ENCODE data around the gene AKAP9.
"Not testable (repeated sequence)": the region's sequence is repeated elsewhere in the genome, so short reads cannot be mapped to it uniquely, and the experiment has no call there.

DNA sequence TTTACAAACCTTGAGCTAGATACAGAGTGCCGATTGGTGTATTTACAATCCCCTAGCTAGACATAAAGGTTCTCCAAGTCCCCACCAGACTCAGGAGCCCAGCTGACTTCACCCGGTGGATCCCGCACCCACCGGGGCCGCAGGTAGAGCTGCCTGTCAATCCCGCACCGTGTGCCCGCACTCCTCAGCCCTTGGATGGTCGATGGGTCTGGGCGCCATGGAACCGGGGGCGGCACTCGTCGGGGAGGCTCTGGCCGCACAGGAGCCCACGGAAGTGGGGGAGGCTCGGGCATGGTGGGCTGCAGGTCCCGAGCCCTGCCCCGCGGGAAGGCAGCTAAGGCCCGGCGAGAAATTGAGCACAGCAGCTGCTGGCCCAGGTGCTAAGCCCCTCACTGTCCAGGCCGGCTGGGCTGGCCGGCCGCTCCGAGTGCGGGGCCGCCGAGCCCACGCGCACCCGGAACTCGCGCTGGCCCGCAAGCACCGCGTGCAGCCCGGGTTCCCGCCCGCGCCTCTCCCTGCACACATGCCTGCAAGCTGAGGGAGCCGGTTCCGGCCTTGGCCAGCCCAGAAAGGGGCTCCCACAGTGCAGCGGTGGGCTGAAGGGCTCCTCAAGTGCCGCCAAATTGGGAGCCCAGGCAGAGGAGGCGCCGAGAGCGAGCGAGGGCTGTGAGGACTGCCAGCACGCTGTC is 202.7 kb downstream of the AKAP9 start:
- not testable (repeated sequence) for TF ChIP-seq MAZ (CRISPR knock-in tag; conservative IDR thresholded peaks at IDR 0.05 in 1 of 2, IDR thresholded peaks at IDR 0.05 in 1 of 2); TAF15 (IDR thresholded peaks at IDR 0.05; ENCODE audit: low read depth, low read length); CHD2 (IDR thresholded peaks at IDR 0.05; ENCODE audit: low read depth, low read length); NEUROD1 (IDR thresholded peaks at IDR 0.05; ENCODE audit: borderline replicate concordance, low read depth, low read length, partially characterized antibody); RAD21 (CRISPR knock-in tag; conservative IDR thresholded peaks at IDR 0.05 in 1 of 2, IDR thresholded peaks at IDR 0.05 in 1 of 2); SP1 (CRISPR knock-in tag; IDR thresholded peaks at IDR 0.05); BRF1 (IDR thresholded peaks at IDR 0.05; ENCODE audit: borderline replicate concordance, extremely low read depth, insufficient read length); POLR2AphosphoS5 (IDR thresholded peaks at IDR 0.05; ENCODE audit: control insufficient read depth, insufficient read depth, low read depth, low read length); ZNF507 (tag; conservative IDR thresholded peaks at IDR 0.05); KLF10 (CRISPR knock-in tag; IDR thresholded peaks at IDR 0.05)
- TF ChIP-seq, protein P1, sequence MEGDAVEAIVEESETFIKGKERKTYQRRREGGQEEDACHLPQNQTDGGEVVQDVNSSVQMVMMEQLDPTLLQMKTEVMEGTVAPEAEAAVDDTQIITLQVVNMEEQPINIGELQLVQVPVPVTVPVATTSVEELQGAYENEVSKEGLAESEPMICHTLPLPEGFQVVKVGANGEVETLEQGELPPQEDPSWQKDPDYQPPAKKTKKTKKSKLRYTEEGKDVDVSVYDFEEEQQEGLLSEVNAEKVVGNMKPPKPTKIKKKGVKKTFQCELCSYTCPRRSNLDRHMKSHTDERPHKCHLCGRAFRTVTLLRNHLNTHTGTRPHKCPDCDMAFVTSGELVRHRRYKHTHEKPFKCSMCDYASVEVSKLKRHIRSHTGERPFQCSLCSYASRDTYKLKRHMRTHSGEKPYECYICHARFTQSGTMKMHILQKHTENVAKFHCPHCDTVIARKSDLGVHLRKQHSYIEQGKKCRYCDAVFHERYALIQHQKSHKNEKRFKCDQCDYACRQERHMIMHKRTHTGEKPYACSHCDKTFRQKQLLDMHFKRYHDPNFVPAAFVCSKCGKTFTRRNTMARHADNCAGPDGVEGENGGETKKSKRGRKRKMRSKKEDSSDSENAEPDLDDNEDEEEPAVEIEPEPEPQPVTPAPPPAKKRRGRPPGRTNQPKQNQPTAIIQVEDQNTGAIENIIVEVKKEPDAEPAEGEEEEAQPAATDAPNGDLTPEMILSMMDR (IDR thresholded peaks at IDR 0.05 in 2 of 3, conservative IDR thresholded peaks at IDR 0.05 in 1 of 3; ENCODE audit: insufficient read depth in 2 of 3, low read depth in 1 of 3, low read length in 3 of 3) = not testable (repeated sequence)
